Lower leg skin (tissue), 3 donors: ENCODE measurements around the gene STXBP6.

Experiments
- CTCF ChIP-seq, 3 donors: fragments of 450-650 bp; IDR thresholded peaks; one replicate each; pipeline ENCODE4 v1.5.1; 2016; ENCODE audit warnings: antibody characterized with exemption in 3 of 3, mild to moderate bottlenecking in 3 of 3, moderate library complexity in 2 of 3
- POLR2A ChIP-seq, 2 donors: fragments of 450-650 bp; IDR thresholded peaks; one replicate each; pipeline ENCODE4 v1.6.1; 2016 to 2017; ENCODE audit warnings: antibody characterized with exemption in 2 of 2, mild to moderate bottlenecking in 1 of 2, moderate library complexity in 1 of 2

- TF ChIP-seq CTCF (IDR thresholded peaks at IDR 0.05) (no peak), POLR2A (IDR thresholded peaks at IDR 0.05) (no peak)
These were observed 173.0 kb downstream of the STXBP6 start for GRCh38 chr14:24876996-24877395.
